Measurements from ENCODE around the gene SDHB.

DNA sequence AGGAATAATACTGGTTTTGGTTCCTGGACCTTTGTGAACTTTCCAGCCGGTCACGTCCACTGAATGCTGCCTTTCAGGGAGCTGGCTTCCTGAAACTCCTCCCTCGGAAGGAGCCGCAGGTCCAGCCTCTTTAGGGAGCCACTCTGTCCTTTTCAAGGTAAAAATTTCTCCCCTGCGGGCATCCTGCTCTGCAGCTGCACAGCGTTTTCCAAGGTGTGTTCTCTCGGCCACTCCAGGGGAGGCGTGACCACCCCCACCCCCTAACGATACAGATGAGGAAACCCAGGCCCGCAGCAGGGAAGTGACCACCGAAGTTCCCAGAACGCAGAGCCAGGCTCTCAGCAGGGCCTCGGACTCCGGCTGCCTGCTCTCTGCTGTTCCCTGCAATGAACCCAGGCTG lies 44.0 kb upstream of the SDHB start:
- TF ChIP-seq HOXA9 (CRISPR knock-in tag; IDR thresholded peaks at IDR 0.05; ENCODE audit: borderline replicate concordance) (no peak), HIVEP1 (CRISPR knock-in tag; IDR thresholded peaks at IDR 0.05) (no peak), RXRA (CRISPR knock-in tag; IDR thresholded peaks at IDR 0.05) (no peak)

All from HepG2 (cell line).